GM18867 (cell line): ENCODE data around the gene NME7.
"Not testable (repeated sequence)": the region's sequence is repeated elsewhere in the genome, so short reads cannot be mapped to it uniquely, and the experiment has no call there.

Experiments
- ATAC-seq: cut with Tn5 transposase; IDR thresholded peaks from one replicate; pipeline ENCODE4 v1.9.1; 2021; ENCODE audit warnings: mild to moderate bottlenecking, moderate library complexity; ENCODE audit not compliant: unreplicated experiment

Gene NME7

DNA sequence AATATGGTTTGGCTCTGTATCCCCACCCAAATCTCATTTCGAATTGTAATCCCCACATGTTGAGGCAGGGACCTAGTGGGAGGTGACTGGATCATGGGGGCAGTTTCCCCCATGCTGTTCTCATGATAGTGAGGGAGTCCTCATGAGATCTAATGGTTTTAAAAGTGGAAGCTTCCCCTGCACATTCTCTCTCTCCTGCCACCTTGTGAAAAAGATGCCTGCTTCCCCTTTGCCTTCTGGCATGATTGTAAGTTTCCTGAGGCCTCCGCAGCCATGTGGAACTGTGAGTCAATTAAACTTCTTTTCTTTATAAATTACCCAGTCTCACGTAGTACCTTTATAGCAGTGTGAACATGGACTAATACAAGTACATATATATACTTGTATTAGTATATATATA is 25.5 kb downstream of the NME7 start:
- ATAC-seq = not testable (repeated sequence)

DNA sequence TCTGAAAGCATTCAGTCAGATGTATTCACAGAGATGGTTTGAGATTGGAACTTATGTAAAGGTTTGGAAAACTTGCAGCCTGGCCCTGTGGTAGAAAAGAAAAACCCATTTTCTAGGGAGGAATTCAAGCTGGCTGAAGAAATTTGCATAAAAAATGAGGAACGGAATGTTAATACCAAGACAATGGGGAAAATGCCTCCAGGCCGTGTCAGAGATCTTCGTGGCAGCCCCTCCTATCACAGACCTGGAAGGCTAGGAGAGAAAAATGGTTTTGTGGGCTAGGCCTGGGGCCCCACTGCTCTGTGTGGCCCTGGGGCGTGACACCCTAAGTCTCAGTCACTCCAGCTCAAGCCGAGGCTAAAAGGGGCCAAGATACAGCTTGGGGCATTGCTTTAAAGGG is 26.7 kb downstream of the NME7 start:
- no peak for ATAC-seq

DNA sequence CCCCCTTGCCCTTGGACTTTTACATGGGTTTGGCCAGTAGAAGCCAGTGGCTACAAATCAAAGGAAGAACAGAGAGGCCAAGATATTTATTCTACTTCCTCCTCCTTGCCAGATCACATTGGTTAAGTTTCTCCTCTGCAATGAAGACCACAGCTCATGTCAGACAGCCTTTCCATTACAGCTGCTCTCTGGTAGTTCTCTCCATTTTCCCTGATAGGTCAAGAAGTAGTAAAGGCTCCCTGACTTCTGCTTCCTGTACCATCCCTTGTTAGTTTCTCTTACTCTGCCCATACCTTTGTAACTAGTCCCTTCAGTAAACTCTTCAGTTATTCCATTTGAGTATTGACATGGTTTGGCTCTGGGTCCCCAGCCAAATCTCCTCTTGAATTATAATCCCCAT is 27.8 kb downstream of the NME7 start:
- ATAC-seq = no peak

DNA sequence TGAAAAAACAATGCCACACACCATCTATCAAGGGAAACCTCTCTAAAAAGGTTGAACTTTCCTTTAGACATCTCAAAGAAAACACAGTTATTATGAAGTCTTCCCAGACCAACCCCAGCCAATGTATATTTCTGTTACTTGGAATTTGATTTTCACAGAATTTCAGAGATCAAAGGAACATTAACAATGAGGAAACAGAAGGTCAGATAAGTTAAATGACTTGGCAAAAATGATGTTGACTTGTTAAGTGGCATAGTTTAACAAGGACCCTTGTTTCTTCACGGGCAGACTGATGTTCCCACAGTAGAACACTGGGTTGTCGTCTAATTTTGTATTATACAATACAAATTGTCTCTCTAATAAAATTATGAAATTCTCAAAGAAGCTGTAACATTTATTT is 29.0 kb downstream of the NME7 start:
- no peak for ATAC-seq

DNA sequence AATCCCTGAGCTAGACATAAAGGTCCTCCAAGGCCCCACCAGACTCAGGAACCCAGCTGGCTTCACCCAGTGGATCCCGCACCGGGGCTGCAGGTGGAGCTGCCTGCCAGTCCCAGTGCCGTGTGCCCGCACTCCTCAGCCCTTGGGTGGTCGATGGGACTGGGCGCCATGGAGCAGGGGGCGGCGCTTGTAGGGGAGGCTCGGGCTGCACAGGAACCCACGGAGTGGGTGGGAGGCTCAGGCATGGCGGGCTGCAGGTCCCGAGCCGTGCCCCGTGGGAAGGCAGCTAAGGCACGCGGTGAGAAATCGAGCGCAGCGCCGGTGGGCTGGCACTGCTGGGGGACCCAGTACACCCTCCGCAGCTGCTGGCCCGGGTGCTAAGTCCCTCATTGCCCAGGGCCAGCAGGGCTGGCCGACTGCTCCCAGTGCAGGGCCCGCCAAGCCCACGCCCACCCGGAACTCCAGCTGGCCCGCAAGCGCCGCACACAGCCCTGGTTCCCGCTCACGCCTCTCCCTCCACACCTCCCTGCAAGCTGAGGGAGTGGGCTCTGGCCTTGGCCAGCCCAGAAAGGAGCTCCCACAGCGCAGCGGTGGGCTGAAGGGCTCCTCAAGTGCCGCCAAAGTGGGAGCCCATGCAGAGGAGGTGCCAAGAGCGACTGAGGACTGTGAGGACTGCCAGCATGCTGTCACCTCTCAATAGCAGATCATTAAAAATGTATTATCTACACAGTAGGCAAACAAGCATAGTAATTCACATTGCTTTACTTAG is 30.5 kb downstream of the NME7 start:
- ATAC-seq = not testable (repeated sequence)

DNA sequence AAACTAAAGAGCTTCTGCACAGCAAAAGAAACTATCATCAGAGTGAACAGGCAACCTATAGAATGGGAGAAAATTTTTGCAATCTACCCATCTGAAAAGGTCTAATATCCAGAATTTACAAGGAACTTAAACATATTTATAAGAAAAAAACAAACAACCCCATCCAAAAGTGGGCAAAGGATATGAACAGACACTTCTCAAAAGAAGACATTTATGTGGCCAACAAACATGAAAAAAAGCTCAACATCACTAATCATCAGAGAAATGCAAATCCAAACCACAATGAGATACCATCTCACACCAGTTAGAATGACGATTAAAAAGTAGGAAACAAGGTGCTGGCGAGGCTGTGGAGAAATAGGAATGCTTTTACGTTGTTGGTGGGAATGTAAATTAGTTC is 32.9 kb downstream of the NME7 start:
- ATAC-seq = not testable (repeated sequence)

DNA sequence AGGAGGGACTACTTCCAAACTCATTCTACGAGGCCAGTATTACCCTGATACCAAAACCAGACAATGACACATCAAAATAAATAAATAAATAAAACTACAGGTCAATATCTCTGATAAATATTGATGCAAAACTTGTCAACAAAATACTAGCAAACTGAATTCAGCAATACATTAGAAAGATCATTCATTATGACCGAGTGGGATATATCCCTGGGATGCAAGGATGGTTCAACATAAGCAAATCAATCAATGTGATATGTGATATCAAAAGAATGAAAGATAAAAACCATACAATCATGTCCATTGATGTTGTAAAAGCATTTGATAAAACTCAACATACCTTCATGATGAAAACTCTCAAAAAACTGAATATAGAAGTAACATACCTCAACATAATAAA is 36.7 kb downstream of the NME7 start:
- ATAC-seq = no peak

DNA sequence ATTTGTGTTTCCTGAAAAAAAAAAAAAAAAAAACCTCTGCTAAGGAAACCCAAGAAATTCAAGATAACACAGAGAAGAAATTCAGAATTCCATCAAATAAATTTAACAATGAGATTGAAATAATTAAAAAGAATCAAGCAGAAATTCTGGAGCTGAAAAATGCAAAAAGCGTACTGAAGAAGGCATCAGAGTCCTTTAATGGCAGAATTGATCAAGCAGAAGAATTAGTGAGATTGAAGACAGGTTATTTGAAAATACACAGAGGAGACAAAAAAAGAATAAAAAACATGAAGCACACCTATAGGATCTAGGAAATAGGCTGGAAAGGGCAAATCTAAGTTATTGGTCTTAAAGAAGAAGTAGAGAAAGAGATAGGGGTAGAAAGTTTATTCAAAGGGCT is 38.2 kb downstream of the NME7 start:
- ATAC-seq = no peak

DNA sequence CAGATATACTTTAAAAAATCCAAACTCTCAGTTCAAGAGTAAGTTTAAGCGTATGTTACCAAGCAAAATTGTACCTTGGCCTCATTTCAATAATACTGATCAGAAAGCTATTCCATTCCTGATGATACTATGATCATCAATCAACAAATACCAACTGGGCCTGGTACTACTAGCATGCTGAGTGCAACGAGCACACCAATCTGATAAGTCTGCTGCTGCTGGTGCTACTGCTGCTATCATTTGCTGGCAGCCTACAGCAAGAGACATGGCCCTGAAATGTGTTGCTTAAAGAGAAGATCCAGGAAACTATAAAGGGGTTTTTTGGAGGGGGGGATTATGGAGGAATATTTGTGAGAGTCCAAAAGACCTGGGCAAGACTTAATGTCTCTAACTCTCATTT is 39.7 kb downstream of the NME7 start:
- no peak for ATAC-seq

DNA sequence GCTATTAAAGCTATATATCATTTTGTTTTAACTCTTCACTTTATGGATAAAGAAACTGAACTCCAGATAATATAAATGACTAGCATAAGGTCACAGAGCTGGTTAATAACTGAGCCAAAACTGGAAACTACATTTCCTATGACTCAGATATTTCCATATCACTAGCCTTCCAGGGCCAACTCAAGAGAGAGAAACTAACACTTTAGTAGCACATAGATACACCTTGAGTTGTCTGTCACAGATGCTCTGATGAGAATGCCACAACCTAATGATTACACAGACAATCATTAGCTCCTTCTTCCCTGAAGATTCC is 40.7 kb downstream of the NME7 start:
- ATAC-seq = peak; percentile 96

DNA sequence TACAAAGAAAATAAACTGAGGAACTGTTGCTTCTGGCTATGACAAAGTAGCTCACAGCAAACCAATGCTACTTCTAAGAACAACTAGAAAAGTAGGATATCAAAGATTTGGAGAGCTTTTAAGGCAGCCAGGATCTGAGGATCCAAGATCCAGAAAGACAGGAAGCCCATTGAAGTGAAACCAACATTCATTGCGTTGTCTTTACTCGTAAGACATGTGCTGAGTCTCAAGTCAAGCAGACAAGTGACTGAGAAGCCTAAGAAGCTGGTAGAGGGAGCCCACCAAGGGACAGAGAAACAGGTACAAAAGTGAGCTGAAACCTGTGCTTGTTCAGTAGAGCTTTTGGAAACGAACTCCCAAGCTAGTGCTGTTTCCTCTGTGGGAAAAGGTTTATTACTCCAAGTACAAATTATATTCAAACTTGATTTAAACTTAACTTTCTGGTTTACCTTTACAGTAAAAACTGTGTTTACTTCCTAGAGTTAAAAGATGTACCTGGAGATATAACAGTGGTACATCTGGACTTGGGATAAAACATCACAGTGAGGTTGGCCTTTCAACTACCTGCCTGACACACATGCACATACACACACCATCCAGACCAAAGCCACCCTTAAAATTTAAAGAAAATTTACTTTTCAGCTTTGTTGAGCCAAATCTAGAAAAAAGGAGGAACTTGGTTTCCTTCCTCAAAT is 41.2 kb downstream of the NME7 start:
- peak; percentile 5 for ATAC-seq

DNA sequence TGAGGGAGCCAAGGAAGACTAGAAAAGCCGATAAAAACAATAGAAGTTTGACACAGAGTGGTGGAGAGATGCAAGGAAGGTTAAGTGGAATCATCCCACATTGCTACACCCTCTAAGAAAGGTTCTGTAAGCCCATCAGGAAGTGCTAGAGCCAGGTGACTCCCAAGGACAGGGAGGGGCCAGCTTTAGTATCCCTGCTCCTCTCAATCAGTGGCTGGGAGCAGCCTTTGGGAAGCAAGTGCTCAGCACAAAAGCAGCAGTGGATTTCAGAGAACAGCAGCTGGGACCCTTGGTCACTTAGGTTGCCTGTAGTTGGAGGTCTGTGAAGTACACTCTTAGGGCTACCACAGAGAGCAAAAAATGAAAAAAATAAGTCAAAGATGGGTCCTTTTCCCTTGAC is 42.5 kb downstream of the NME7 start:
- no peak for ATAC-seq

DNA sequence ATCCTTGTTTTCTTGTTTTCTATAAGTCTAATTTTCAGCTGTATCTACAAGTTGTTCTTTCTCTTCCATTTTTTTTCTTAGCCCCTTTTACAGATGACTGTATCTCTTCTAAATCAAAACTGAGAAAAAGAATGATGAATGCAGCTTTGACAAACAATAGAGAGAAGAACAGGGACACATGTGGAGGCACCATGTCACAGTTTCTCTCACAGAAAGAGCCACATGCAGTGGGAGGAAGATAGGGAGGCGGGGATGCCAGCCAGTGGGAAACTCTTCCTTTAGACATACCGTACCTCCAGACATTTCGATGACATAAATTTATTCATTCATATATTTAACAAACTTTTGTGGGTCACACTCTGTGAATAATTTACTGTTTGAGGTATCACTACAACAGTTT is 45.5 kb downstream of the NME7 start:
- ATAC-seq = no peak

DNA sequence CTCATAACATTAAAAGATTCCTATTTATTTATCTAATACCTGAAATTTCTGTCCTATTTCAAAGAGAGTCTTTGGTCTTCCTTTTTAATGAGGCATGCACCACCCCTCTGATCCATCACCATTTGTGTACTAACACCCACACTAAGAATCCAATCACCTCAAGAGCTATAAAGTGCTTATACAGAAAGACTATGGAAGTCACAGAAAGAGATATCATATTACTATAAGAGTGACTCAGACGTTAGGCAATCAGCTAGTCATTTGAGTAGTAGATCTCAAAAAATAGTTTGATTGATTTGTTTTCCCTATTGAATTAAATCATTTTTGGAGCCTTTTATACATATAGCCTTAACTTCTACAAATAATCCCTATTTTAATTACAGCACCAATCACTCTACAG is 46.1 kb downstream of the NME7 start:
- no peak for ATAC-seq

DNA sequence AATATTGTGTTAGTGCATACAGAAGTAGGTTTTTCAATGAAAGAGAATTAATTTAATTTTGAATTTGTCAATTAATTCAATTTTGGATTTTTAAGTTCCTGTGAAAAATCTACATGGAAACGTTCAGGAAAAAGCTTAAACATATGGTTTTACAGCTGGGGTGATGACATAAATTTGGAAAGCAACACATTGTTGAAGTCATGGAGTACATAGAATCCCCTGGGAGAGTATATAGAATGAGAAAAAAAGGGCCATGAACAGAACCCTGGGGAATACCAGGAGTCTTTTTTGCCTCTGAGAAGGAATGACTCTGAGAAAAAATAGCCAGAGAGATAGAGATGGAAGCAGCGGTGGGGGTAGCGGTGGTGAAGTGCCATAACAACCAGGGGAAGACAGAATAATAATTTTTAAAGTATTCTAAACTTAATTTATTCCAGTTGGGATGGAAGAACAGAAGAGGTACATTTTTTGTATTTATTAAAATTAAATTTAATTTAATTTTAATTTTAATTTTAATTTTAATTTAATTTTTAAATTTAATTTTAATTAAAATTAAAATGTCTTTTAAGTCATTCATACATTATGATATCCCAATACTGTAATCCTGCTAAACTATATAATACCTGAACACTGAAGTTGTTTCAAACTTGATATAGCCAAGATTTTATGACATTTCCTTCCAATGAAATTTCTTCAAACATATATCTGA is 48.9 kb downstream of the NME7 start:
- ATAC-seq = no peak

DNA sequence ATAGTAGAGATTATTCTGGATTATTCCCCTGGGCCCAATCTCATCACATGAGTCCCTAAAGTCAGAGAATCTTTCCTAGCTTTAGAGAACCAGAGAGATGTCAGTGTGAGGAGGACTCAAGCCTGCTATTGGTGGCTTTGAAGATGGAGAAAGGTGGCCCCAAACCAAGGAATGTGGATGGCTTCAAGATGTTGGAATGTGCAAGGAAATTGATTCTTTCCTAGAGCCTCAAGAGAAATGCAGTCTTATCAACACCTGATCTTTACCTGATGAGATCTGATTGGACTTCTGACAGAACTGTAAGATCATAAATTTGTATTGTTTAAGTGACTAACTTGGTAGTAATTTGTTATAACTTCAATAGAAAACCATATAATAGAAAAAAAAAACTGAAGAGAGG is 51.0 kb downstream of the NME7 start:
- no peak for ATAC-seq

DNA sequence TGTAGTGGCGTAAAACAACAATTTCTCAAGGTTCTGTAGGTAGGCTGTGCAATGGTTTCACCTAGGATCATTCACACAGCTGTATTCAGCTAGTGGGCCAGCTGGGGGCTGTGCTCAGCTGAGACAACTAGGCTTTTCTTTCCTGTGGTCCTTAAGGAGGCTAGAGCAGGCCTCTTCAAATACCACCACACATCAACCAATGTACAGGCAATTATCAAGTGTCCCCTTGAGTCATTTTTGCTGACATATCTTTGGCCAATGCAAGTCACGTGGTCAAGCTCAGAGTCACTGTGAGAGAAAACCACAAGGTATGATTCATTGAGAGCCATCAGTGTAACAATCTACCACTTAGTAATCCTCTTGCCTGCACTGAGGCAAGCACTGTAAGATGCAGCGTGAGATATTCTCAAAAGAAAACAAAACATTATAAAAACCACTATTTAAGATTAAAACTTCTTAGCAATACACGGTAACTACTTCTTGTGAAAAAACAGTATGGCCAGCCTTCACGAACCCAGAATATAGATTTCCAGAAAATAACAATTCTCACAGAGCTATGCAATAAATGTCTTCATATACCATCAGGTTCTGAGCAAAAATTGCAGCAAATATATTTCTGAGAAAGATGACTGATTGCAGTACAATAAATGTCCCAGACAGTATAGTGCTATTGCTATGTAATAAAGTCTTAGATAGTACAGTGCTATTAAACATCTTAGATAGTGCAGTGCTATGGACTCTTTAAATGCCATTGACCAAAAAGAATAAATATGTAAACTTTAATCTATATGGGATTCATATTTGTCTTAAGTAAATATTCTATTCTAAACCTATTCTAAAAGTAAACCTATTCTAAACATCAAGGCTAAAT is 55.3 kb downstream of the NME7 start:
- no peak for ATAC-seq

DNA sequence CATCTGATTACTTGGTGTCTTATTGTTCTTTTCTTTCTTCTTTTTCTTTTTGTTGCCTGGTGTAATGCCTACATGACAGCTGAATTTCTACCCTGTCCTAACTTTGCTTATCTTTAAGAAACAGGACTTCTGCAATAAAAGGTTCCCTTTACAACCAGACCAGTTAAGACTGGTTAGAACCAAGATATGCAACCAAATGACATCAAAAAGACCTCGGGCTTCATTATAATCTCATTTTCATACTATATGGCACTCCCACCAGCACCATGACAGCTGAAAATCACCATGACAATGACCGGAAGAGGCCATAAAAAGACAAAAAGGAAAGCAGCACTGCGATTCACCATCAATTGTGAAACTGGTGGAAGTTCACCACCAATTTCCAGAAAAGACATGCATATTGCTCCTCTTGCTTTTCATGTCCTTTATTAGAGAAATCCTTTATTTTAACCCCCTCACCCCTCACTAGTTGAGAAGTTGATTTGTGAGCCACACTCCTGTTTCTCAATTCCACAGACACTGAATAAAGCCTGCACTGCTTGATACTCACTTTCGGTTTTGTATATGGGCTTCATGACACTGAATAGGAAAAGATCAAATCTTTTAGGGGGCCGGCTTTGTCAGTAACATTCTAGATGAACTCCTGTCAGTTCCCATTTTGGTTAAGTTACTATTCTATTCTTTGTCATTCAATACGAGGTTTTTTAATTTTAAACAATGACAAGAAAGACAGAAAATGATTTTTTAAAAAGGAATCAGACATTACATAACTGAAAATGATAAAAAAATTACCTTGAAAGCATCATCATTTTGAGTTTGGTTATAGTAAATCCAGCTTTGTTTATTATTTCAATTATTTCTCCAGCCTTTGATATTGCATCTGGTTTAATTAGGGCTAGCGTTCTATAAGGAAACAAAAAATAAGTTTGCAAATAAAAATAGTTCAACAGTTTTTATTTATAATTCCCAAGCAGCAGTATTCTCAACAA is 58.1 kb downstream of the NME7 start:
- no peak for ATAC-seq

DNA sequence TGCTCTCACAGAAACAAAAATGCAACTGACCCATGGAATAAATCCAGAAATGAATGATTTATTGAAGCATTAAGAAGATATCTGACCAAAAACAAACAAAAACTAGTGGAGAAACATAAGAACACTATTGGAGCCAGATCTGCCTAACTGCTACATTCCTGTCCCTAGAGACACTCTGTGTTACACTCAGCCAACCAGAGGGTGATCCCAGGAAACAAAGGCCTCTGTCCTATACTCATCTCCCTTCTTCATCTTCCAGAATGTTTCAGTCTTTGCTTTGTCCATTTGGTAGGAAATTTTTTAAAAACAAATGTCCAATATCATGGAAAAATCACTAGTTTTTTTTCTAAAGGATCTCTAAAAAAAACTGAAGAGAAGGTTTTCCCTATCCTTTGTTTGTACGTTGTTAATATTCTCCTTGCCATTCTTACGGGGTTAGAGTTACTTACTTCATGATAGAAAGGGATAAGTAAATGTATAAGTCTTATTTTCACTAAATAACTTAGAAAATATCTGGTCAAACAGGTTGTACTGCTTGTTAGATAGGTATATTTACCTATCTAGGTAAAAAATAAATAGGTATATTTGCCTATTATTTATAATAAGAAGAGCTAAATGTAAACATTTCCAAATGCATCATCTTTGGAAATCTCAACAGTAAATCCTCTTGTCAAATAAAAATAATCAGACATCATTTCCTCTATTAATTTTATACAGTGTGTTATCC is 59.1 kb downstream of the NME7 start:
- ATAC-seq = no peak
